ENCODE results near the gene CTNNBL1.

CTNNBL1 gene

DNA sequence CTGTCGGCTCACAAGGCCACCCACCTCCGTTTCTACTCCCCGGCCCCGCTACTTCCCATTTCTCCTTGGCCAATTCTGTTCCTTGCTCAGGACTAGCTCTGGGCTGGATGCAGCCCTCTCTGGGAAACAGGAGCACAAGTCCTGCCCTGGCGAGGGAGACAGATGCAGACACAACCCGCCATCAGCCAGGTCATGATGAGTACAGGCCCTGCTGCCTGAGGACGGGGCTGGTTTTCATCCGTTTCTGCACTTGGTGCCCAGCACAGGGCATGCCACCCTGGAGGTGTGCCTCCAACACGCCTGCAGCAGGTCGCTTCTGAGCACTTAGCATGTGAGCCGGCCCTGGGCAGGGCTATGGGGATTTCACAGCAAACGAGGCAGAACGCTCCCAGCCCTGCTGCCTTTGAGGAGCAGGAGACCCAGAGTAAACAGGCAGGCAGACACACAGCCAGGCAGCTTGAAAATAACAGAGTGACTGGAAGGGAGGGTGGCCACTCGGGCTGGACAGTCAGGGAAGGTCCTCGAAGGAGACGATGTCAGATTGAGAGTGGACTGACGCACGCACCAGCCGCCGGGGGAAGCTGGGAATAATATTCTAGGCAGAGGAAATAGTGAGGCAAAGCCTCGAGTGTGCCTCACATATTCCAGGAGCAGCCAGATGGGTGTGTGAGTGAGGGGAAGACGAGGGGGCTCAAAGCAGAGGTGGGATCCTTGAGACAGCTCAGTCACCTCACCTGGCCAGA lies 187.9 kb downstream of the CTNNBL1 start:
- no peak for DNase-seq

DNA sequence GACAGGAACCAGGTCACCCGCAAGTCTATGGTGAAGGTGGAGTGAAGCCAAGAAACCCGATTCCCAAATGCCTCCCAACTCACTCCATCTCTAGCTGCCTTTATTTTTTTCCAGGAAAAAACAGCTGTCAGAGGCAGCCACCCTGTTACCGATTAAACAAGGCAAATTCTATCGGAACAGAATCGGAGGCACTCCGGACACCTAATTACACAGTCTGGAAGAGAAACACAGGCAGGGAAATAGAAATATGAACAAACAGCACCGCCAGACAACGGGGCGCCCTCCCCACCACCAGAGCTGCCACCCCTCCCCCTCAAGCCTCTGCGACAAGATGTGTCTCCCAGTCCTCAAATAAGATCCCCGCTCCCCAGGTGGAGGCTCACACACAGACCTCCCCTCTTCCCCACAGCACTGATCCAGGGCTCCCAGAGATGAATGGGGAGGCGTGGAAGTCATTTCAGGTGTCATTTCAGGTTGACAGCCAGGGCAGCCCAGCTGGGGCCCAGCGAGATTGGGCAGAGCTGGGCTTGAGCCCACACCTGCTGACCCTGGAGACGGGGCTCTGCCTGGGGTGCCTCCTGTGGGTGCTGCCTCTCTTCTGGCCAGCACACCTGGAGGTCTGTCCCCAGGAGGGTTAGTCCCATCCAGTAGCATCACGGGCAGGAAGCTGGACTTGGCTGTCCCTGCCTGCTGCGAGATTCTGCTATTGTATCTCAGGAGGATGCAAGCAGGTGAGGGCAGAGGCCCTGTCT lies 189.3 kb downstream of the CTNNBL1 start:
- DNase-seq: no peak

DNA sequence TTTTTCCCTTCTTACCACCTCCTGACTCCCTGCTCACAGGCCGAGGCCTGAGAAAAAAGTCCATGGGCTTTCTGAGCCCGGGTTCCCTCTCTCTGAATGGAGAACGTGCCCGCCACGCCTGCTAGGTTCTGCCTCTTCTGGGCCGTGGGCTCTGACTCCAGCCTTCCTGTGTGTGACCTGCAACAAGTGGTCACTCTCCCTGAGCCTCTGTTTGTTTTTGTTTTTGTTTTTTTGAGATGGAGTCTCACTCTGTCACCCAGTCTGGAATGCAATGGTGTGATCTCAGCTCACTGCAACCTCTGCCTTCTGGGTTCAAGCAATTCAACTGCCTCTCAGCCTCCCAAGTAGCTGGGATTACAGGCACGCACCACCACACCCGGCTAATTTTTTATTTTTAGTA lies 191.2 kb downstream of the CTNNBL1 start:
- no peak for DNase-seq

DNA sequence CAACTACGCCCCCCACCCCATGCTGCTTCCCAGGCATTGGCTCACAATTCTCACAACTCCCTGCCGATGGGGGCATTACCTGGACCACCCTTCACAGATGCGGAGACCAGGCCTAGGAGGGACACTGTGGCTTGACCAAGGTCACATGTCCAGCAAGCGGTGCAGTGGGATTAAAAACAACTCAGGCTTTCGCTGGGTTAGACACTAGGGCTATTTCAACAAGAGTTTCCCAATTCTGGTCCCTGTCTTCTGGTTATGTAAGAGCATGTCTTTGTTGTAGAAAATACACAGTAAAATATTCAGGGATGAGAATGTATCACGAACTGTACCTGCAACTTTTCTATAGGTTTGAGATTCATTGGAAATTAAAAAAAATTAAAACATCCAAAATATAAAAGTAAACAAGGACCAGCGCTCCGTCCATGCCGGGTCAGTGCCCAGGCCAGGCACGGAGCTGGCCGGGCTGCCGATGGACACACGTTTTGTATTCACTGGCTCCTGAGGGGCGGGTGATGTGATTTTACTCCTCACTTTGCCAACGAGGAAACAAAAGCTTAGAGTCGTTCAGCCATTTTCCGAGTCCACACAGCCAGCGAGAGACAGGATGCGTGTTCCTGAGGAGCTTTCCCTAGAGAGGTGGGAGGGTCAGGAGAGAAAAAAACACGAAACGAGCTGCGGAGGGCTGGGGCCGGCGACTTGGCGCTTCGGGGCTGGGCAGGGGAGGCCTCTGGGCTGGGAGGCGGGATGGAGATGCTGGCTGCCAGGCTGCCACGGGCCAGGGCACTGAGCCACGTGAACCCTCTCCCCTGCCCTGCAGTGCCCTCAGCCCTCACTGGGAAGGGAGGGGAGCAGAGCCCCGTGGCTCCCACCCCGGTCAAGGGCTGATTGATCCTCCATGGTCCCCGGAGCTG lies 192.0 kb downstream of the CTNNBL1 start:
- no peak for DNase-seq

DNA sequence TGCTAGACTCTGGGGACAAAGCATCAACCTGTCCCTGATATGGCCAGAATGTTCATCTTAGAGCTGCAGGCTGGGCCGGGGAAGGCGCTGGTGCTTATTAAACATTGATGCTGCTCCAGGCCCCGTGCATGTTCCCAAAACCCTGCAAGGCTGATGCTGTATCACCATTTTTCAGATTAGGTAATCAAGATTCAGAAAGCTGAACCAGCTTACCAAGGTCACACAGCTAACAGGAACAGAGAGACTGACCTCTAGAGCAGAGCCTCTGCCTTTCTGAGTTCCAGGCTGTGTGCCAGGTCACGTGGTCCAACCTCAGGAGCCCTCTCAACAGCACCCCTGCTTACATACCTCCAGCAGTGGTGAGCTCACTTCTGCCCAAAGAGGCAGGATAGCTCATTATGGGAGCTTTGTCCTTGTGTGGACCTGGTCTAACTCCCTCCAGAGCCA lies 193.0 kb downstream of the CTNNBL1 start:
- no peak for DNase-seq

DNA sequence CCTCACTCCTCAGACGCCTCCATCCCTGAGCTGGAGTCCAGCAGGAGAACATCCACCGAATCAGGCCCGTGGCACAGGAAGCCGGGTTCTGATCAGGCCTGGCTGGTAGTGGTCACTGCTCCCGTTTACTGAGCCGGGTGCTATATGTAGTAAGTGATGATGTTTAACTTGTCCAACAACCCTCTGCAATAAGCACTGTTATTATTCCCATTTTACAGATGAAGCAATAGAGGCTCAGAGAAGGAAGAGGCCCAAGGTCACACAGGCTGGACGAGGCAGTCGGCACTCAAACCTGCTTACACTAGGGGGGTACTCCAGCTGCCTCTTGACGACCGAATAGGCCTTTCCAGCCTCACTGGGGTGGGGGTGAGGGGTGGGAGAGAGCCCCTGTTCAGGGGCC lies 194.8 kb downstream of the CTNNBL1 start:
- no peak for DNase-seq

DNA sequence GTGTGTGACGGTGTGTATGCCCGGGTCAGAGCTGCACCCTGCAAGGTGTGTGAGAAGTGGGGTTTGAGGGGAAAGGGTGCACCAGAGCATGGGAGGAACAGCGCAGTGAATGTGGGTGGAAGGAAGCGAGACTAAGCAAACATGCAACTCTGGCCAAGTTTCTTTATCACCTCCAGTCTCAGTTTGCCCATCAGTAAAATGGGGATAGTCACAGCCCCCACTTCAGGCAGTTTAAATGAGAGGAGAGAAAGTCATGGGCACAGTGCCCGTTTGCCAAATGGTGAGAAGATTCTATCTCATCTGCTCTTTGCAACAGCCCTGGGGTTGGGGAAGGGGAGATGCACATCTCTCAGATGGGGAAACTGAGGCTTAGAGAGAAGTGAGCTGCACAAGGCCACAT lies 196.3 kb downstream of the CTNNBL1 start:
- DNase-seq: no peak

DNA sequence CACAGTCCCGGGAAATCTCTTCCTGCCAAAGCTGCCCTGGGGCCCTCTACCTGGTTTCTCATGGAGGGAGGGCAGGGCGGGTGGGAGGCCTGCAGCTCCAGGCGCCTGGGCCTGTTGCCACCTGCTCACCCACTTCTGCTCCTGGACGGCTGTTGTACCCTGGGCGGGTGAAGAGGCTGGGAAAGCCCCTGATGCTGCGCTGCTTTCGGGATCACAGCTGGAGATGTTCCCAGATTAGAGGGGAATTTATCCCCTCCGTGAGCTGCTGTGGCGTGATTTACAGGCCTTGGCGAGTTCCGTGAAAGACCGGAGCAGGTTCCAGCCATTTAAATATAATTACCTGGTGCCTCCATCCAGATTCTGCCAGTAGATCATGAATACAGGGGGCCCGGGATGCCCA lies 196.8 kb downstream of the CTNNBL1 start:
- no peak for DNase-seq

DNA sequence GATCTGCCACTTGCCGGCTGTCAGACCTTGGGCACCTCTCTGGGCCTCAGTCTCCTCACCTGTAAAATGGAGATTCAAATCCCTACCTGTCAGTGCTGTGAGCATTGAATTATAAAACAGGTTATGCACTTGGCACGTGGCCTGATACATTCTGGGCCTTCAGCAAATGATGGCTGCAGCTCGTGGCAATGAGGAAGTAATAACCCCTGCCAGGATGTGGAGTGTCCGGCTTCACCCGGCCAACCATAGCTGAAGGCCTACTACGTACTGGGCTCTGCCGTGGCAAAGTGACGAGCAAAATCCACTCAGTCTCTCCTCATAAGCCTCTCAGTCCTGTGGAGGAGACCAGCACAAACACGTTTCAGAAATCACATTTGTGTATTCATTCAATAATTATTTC lies 198.2 kb downstream of the CTNNBL1 start:
- no peak for DNase-seq

DNA sequence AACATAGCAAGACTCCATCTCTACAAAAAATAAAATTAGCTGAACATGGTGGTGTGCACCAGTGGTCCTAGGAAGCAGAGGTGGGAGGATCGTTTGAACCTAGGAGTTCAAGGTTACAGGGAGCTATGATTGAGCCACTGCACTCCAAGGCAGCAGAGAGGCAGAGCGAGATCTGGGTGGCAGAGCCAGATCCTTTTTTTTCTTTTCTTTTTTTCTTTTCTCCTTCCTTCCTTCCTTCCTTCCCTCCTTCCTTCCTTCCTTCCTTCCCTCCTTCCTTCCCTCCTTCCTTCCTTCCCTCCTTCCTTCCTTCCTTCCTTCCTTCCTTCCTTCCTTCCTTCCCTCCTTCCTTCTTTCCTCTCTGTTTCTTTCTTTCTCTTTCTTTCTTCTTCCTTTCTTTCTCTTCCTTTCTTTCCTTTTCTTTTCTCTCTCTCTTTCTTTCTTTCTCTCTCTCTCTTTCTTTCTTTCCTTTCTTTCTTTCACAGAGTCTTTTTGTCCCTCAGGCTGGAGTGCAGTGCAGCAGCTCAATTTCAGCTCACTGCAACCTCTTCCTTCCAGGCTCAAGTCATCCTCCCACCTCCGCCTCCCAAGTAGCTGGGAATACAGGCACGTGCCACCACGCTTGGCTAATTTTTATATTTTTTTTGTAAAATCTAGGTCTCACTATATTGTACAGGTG lies 199.9 kb downstream of the CTNNBL1 start:
- DNase-seq: no peak

DNA sequence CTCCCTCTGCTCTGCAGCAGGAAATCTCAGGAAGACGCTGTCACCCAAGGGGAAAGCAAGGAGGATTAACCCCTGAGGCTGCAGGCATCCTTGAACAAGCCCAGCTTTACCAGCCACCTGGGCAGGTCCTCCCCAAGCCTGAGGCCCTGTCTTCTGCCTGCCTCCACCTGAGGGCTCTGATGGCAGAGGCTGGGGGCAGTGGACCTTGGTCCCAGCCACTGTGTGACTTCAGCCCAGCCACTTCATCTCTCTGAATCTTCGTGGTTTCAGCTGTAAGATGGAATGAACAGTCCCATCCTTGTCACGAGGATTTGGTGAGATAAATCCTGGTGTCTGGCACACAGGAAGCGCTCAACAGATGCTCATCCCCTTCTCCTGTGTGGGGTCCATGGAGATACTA lies 200.6 kb downstream of the CTNNBL1 start:
- no peak for DNase-seq

DNA sequence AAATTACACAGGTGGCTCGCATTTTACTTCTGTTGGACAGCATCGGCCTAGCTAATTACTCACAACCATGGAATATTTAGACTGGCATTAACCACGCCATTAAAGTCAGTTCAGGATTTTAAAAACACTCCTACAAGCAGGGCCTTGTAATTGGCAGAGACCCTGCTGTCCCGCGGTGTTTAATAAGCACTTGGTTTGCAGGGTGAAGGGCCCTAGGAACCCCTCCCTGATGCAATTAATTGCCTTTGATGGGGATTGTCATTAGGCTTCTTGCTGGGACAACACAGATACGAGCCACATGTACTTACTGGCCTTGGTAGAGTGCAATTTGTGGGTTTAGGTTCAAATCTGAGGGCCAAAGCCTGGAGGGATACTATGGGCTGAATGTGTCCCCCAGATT lies 201.3 kb downstream of the CTNNBL1 start:
- DNase-seq: no peak

DNA sequence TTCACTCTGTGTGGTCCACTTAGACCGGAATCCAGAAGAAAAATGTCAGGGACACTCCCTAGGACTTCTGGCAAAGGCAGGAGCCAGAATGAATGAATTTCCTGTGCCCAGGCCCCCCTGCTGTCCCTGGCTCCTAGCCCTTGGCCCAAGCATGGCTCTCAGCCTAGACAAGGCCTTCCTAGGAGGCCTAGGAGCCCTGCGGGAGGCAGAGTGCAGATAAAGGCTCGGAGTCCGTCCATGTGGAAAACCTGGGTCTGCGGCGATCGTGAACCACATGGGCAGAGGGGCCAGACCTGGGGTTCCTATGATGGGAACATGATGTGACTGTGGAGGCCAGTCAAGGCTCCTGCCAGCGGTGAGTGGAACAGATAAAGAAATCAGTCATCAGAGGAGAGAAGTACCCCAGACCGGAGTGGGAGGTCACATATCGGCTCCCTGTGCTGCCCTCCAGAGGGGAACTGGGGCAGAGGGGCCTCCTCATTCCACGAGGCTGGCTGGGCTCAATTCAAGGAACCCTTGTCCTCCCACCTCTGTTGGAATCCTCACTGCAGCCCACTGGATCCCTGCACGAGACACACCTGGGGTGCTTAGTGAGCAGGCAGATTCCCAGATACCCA lies 203.2 kb downstream of the CTNNBL1 start:
- no peak for DNase-seq

DNA sequence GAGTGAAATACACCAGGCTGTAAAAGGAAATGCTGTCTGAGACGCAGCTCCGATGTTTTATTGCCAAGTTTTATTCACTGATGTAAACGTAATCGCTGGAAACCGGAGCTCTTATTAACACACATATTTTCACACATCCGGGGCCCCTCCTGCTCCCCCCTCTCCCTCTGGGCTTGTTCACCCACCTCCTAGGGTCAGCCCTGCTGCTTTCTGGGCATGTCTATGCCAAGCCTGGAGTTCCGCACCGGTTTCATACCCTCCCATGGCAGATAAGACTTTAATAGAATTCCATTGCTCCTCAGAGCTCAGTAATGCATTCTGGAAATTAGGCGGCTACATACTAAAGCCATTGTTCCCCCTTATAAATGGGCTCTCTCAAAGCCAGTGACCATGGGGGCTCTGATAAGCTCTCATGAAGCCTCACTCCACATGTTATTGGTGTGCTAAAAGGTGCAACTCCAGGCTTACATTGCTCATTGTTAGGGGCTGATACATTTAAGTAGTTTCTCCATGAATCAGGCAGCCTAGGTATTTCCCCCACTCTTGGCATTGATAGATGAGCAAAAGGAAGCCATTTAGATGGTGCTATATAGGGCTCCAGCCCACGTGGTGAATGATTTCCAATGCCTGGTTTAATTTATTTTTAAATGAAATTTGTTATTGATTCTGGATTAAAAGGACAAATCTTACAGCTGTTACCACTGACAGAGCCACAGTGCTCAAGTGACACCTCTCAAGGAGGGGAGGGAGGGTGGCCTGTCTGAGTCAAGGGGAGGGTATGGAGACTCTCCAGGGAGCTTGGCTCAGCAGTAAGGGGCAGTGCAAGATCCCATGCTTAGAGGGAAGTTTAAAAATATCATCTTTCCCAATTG lies 204.6 kb downstream of the CTNNBL1 start:
- no peak for DNase-seq

DNA sequence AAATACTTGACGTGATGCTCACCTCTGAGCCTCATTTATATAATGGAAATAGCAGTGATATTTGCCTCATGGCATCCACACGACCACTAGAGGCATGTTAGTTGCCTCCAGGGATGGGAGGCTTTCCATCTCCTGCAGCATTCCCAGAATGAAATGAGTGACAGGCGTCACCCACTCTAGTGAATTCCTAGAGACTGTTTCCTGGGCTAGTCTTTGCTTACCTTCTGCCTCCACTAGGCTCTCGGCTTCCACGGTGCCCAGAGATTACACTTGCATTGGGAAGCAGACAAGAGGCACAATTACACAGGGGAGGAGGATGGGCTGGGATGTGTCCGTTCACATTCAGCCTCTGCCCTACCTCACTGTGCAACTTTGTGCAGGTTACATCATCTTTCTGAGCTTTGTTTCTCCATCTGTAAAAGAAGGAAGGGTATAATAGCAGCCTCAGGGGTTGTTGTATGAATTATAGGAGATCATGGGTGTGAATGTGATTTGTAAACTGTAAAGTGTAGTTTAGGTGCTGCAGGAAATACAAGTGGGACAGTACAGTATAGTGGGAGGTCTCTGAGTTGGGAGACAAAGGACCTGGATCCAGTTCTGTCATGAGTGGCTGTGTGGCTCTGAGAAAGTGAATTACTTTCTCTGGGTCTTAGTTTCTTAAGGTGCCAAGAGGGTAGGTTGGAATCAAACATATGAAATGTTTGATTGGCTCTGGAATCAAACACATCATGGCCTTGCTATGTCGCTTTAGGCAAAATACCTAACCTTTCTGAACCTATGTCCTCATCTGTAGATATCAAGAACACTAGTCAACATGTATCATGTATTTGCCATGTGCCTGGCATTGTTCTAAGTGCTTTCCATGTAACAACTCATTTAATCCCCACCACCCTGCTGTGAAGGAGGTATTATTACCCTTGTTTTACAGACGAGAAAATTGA lies 205.5 kb downstream of the CTNNBL1 start:
- no peak for DNase-seq

DNA sequence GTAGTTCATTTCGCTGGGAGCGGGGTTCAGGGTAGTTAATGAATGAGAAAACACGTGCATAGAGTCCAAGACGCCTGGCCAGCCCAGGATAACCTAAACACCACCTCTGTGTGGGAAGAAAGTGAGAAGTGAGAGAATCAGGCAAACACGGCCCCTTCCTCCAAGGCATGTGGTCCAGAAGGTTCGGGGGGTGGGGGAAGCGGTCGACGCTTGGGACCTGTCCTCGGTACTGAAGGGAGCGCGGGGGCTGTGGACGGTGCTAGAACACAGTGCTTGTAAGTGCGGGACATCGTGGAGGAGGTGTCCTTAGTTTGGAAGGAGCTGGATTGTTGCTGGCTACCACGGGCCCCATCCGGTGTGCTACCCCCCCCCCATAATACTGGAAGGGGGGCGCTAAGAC lies 207.4 kb downstream of the CTNNBL1 start:
- DNase-seq: no peak

DNA sequence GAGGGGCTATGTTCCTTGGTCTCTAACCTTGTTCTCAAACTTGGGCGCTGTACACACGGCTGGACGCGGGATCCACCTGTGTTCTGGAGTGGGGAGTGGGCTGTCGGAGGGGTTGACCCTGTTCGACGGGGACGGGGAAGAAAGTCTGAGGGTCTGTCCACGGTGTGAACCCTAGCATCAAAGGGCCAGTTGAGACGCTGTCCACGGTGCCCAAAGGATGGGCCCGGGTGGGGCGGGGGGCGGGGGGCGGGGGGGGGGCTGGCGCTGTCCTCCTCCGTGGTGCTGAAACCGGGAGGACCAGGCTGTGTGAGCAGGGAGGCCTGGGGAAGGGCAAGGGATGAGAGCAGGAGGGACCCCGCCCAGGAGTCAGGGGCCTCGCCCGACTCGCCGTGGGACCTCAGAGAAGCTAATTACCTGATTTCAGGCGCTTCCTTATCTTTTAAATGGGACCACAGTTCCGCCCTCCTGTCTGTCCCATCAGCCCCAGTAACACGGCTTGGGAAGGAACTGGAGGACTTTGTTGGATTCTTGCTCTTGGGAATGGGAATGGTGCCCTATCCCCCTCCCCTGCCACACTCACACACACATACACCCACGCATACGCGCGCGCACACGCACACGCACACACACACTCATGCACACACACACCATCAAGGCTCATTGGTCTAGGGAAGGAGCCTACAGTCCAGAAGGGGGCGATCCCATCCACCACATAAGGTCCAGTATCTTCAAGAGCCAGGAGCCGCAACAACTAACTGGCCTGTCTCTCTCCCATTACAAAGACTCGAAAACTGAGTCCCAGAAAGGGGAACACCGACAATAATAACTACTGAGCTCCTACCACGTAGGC lies 208.0 kb downstream of the CTNNBL1 start:
- DNase-seq: no peak

DNA sequence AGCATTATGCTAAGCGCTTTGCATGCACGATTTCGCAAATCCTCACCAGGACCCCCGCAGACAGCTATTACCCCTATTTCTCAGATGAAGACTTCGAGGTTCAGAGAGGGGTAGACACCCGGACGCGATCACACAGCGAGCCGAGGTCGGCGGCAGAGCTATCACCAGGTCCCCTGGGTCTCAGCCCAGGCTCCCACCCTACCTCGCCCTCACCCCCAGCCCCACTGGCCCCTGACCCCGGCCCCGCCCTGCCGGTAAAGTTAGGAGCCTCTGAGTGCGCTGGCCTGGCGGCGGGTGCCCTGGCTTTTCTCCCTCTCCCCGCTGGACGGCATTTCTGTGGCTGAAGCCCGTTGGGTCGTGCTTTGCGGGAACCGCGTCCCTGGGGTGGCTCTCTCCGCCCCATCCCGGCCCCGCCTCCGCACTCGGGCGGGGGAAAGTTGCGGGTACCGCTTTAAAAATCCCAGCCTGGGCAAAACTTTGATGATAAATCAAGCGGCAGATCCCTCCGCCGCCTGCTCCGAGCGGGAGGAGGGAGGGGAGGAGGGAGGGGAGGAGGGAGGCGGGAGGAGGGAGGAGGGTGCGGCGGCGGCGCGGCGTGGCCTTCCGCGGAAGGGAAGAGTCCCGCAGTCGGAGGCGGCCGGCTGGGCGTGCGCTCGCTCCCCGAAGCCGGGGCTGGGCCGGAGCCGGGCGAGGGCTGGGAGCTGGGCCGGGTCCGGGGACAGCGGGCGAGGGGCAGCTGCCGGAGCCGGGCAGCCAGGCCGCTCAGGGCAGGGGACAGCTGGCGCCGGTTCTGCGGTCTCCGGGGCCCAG lies 208.9 kb downstream of the CTNNBL1 start, which contains the start of gene VSTM2L:
Gene VSTM2L (plus strand): TSS at position 624 of the 810 bp plus-strand sequence. CDS start 224 bp downstream, outside the sequence.
- no peak for DNase-seq
